Measurements from ENCODE around the gene RSPH6A.

DNA sequence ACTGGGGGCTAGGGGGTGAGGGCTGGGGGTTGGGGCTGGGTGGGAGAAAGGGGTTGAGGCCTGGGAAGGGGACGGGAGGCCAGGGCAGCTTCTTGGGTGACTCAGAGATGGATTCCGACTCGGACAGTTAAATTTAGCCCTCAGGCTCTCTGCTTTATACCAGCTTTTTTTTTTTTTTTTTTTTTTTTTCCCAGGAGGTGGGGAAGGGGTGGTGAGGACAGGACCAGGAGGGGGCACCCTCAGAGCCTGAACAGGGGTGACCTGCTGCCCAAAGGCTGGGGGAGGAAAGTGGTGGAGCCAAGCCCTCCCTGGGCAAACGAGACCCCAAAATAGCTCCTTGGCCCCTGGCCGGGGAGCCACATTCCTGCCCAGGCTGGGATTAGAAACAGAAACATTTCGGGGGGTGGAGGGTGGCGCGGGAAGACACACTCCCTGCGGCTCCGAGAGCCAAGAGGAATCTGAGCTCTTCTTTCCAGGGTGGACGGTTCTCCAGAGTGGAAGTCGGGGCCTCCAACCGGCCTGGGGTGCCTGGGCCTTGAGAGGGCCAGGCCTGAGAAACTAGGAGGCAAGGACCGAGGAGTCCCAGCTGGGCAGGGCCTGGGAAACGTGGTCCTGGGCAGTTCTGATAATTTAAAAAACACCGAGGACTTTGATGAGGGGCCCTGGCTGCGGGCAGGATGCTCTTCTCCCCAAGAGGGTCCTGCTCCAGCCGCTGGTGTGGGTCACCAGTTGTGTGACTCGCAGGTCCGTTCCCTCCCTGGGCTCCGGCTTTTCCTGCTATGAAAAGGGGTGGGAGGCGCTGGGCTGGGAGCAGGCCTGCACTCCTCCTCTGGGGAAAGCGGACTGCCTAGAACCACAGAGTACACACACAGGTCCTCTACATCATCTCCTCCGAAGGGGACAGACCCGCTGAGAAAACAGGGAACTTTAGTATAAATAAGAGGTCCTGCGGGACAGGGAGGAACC is 32.0 kb downstream of the RSPH6A start:
- TF ChIP-seq, protein P1, sequence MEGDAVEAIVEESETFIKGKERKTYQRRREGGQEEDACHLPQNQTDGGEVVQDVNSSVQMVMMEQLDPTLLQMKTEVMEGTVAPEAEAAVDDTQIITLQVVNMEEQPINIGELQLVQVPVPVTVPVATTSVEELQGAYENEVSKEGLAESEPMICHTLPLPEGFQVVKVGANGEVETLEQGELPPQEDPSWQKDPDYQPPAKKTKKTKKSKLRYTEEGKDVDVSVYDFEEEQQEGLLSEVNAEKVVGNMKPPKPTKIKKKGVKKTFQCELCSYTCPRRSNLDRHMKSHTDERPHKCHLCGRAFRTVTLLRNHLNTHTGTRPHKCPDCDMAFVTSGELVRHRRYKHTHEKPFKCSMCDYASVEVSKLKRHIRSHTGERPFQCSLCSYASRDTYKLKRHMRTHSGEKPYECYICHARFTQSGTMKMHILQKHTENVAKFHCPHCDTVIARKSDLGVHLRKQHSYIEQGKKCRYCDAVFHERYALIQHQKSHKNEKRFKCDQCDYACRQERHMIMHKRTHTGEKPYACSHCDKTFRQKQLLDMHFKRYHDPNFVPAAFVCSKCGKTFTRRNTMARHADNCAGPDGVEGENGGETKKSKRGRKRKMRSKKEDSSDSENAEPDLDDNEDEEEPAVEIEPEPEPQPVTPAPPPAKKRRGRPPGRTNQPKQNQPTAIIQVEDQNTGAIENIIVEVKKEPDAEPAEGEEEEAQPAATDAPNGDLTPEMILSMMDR (IDR thresholded peaks at IDR 0.05), result no peak
- TF ChIP-seq ZFX (IDR thresholded peaks at IDR 0.05; ENCODE audit: borderline replicate concordance), result no peak
